GM12878 (cell line): ENCODE measurements around the gene LMAN1L. TPM values are rescaled to one million over a fixed set of nuclear protein-coding genes. Genes with fewer than 3 reads are reported as not detected.

Experiments
- ATAC-seq: fragments of 200-7000 bp; cut with Tn5 transposase; 3 replicates; pipeline ENCODE4 v1.9.1; 2020; ENCODE audit warnings: mild to moderate bottlenecking, moderate library complexity
- BruUV-seq: library from RNA; stranded (reverse); fragments of 400-500 nt; replicated peaks from 2 replicates; lab custom pipeline; 2021; lab: Mats Ljungman, UMichigan
- CTCF ChIA-PET: fragments of 300-600 bp; sonication (Branson Sonifier 250); formaldehyde crosslinking; extraction: SDS; loops from one replicate; lab custom pipeline; 2021; ENCODE audit warnings: inconsistent platforms; lab: Yijun Ruan, JAX
- POLR2A ChIA-PET: fragments of 350-600 bp; formaldehyde crosslinking; extraction: SDS; loops from one replicate; lab custom pipeline; 2021; ENCODE audit warnings: inconsistent platforms; lab: Charles Lee
- RAD21 ChIA-PET: fragments of 300-600 bp; sonication (Branson Sonifier 250); formaldehyde crosslinking; loops from one replicate; lab custom pipeline; 2023; ENCODE audit warnings: antibody characterized with exemption; ENCODE audit not compliant: unreplicated experiment; lab: Charles Lee
- SMC1A ChIA-PET: fragments of 300-600 bp; sonication (Branson Sonifier 250); formaldehyde crosslinking; loops from one replicate; lab custom pipeline; 2023; ENCODE audit not compliant: unreplicated experiment, uncharacterized antibody; lab: Charles Lee
- DNase-seq: peaks from one replicate; pipeline ENCODE4 v3.0.0-alpha.2; 2011; ENCODE audit warnings: low read depth, low spot score
- FAIRE-seq: peaks from 3 replicates; lab custom pipeline; 2011; peaks lifted over from hg19 to GRCh38; lab: Jason Lieb, UNC
- H2AFZ ChIP-seq: 2 replicates; pipeline ENCODE4 v1.6.0; 2011; ENCODE audit warnings: low read depth, low read length, control low read depth; ENCODE audit not compliant: control insufficient read depth
- H3K27ac ChIP-seq: 2 replicates; pipeline ENCODE4 v1.5.1; 2011; ENCODE audit warnings: control low read depth; ENCODE audit not compliant: control insufficient read depth, insufficient read depth
- H3K27me3 ChIP-seq, 2 experiments: replicated peaks in 1 of 2; 2 replicates each; pipeline versions ENCODE4 v1.6.0 to v1.6.1; 2011; ENCODE audit warnings: low read length in 1 of 2; ENCODE audit not compliant: control insufficient read depth in 2 of 2, insufficient read depth in 2 of 2
- H3K36me3 ChIP-seq, 2 experiments: 2 replicates each; pipeline ENCODE4 v1.5.1; 2011; ENCODE audit warnings: low read length in 1 of 2; ENCODE audit not compliant: control insufficient read depth in 2 of 2, insufficient read depth in 2 of 2
- H3K4me1 ChIP-seq: 2 replicates; pipeline ENCODE4 v1.6.1; 2011; ENCODE audit warnings: mild to moderate bottlenecking, low read length, moderate library complexity, mixed read lengths; ENCODE audit not compliant: control insufficient read depth, insufficient read depth
- H3K4me2 ChIP-seq: 2 replicates; pipeline ENCODE4 v1.6.0; 2011; ENCODE audit warnings: control low read depth; ENCODE audit not compliant: control insufficient read depth, insufficient read depth
- H3K4me3 ChIP-seq: fragments of 200-600 bp; sonication (generic); 2 replicates; pipeline ENCODE4 v1.5.1; 2016
- H3K79me2 ChIP-seq: 2 replicates; pipeline ENCODE4 v1.6.0; 2011; ENCODE audit warnings: low read length; ENCODE audit not compliant: control insufficient read depth, insufficient read depth
- H3K9ac ChIP-seq: 2 replicates; pipeline ENCODE4 v1.8.0; 2011; ENCODE audit warnings: low read length, control low read depth, mixed read lengths; ENCODE audit not compliant: control insufficient read depth, insufficient read depth
- H3K9me3 ChIP-seq: replicated peaks from 3 replicates; pipeline ENCODE4 v1.5.1; 2011; ENCODE audit warnings: mild to moderate bottlenecking, low read length; ENCODE audit not compliant: control insufficient read depth, insufficient read depth
- H4K20me1 ChIP-seq: 2 replicates; pipeline ENCODE4 v1.6.0; 2011; ENCODE audit not compliant: control insufficient read depth, insufficient read depth
- ETV6 ChIP-seq, 2 experiments: fragments of 450-650 bp in 1 of 2; IDR thresholded peaks in 1 of 2; conservative IDR thresholded peaks in 1 of 2; 2 replicates each; pipeline ENCODE4 v1.6.1; 2014; ENCODE audit warnings: antibody characterized with exemption in 1 of 2, borderline replicate concordance in 1 of 2, low read depth in 1 of 2, mild to moderate bottlenecking in 1 of 2, moderate library complexity in 1 of 2
- FOXK2 ChIP-seq: fragments of 450-650 bp; IDR thresholded peaks from 2 replicates; pipeline ENCODE4 v1.6.1; 2017; ENCODE audit warnings: mild to moderate bottlenecking, moderate library complexity
- HDGF ChIP-seq: fragments of 450-650 bp; IDR thresholded peaks from 2 replicates; pipeline ENCODE4 v1.6.1; 2016; ENCODE audit warnings: antibody characterized with exemption
- SKIL ChIP-seq: fragments of 450-650 bp; IDR thresholded peaks from 2 replicates; pipeline ENCODE4 v1.6.1; 2017; ENCODE audit warnings: mild to moderate bottlenecking, low read depth, inconsistent platforms; ENCODE audit not compliant: poor library complexity, severe bottlenecking
- SREBF2 ChIP-seq: IDR thresholded peaks from 2 replicates; pipeline ENCODE4 v1.6.1; 2012; ENCODE audit warnings: mild to moderate bottlenecking, low read length
- WGBS: methylation state at CpG from one replicate; pipeline ENCODE4 v1.1.6; 2016; ENCODE audit warnings: low lambda C conversion rate; ENCODE audit not compliant: insufficient replicate concordance, insufficient coverage; ENCODE audit errors: missing lambda C conversion rate; 5-methylcytosine and 5-hydroxymethylcytosine counted together
- in situ Hi-C: fragments of 300-500 bp; cut with MboI; formaldehyde crosslinking; loops from 9 replicates; pipeline ENCODE4 v1.14.3; 2018; ENCODE audit warnings: mixed read lengths
- intact Hi-C: fragments of 100-400 bp; cut with micrococcal nuclease; formaldehyde crosslinking; loops from one replicate; pipeline ENCODE4 v1.14.2; 2022; ENCODE audit not compliant: unreplicated experiment
- microRNA-seq: library from miRNA; unstranded; fragments of <30 nt; microRNA quantifications from one replicate; pipeline ENCODE4, GENCODE V29; 2018
- polyA plus RNA-seq, 11 experiments: library from polyadenylated mRNA; depleted of rRNA in 4 of 11; unstranded in 6 of 11; stranded (reverse) in 5 of 11; fragments of >200 nt; fragmentation: Nextera tagmentation in 4 of 11; fragmentation: Illumina TruSeq in 1 of 11; extraction: Ambion mirVana in 4 of 11; extraction: Trizol in 1 of 11; gene quantifications; 1 replicate in 1 of 11; 2 replicates in 10 of 11; pipeline versions ENCODE4 v1.2.1 to v1.2.3, GENCODE V29; 2011 to 2016; ENCODE audit warnings: inconsistent platforms in 2 of 11, missing spikeins in 2 of 11, low read depth in 1 of 11
- small RNA-seq: library from RNA; depleted of rRNA; stranded (forward); fragments of <200 nt; gene quantifications from one replicate; pipeline ENCODE3, GENCODE V24; 2014
- total RNA-seq, 4 experiments: library from RNA; depleted of rRNA in 3 of 4; stranded (reverse); fragments of >200 nt in 3 of 4; fragmentation: Illumina TruSeq in 1 of 4; extraction: Trizol in 1 of 4; gene quantifications; 2 replicates each; pipeline versions ENCODE4 v1.2.1 to v1.2.3, GENCODE V29; 2013 to 2021
- TF ChIP-seq, protein P1 (sequence below): IDR thresholded peaks from 2 replicates; pipeline ENCODE4 v1.6.1; 2011; ENCODE audit warnings: borderline replicate concordance, low read depth, mild to moderate bottlenecking, moderate library complexity, mixed read lengths, low read length; ENCODE audit not compliant: insufficient read depth; ENCODE audit errors: extremely low read length

The LMAN1L gene
- total and polyA plus RNA-seq, 10 of the 15 experiments (the other 5 are each of a cell fraction or from before 2014, with no cell fraction given) = not detected

DNA sequence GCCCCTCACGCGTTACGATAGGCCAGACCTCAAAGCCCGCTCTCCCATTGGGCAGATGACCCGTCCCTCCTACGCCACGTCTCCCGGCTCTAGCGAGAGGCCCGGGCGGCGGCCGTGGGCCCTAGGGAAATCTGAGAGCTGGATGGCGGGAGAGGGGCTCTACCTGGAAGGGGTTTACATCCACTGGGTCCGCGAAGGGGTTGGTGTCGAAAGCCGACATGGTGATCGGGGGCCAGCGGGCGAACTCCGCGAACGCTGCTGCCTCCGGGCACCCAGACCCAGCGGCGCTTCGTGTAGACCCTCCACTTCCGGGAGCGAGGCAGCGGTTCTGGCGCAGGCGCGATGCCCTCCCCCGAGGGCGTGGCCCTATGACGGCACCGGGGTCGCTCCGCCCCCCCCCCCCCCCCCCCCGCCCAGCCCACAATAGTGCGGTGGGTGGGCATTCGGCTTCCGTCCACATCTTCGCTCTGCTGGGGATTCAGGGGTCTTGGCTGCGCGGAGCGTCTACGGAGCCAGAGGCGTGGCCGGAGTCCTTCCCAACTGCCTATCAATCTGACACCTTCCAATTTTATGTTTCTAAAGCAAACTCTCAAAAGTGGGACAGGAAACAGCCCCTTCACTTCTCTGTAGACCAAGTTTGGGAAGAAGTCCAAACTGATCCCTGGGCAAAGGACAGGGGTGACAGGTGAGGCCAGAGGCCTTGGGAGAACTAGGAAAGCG is 60.6 kb downstream of the LMAN1L start, which contains the start of gene SCAMP2 (continued):
- no peak for TF ChIP-seq SREBF2
- TF ChIP-seq ETV6 (conservative IDR thresholded peaks at IDR 0.05 in 1 of 2, IDR thresholded peaks at IDR 0.05 in 1 of 2; ENCODE audit: borderline replicate concordance in 1 of 2, low read depth in 1 of 2) = no peak
- TF ChIP-seq FOXK2 = no peak
- peak; percentile 55; the same call in 1 of the 2 replicates for TF ChIP-seq HDGF
- TF ChIP-seq, protein P1, sequence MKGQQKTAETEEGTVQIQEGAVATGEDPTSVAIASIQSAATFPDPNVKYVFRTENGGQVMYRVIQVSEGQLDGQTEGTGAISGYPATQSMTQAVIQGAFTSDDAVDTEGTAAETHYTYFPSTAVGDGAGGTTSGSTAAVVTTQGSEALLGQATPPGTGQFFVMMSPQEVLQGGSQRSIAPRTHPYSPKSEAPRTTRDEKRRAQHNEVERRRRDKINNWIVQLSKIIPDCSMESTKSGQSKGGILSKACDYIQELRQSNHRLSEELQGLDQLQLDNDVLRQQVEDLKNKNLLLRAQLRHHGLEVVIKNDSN = no peak

DNA sequence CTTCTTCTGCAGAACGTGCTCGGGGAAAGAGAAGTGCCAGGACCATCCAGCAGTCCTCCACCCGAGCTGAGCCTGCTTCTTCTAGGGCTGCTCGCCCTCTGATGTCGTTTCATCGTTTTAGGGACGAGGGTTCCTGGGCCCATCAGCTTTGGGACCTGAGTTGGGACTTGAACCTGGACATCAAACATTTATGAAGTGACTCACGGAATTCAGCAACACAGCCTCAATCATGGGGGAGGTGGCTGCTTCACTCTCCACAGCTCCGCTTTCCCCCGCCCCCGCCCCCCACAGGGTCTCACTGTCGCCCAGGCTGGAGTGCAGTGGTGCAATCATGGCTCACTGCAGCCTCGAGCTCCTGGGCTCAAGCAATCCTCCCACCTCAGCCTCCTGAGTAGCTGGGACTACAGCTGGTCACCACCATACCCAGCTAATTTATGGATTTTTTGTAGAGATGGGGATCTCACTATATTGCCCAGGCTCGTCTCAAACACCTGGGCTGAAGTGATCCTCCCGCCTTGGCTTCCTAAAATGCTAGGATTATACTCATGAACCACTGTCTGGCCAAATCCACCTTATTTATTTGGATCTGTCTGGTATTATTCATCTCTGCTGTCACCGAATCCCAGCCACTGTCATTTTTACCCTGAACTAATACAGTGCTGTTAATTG is 61.3 kb downstream of the LMAN1L start:
- no peak for FAIRE-seq

More for the DNA sequence above, 61.3 kb downstream of the LMAN1L start:
- H3K27me3 ChIP-seq = no peaks in the 10 kb centered on the region
- 9% methylated on average over 16 of the region's 16 CpGs for WGBS
- ATAC-seq = no peak
- TF ChIP-seq SKIL = no peak
- BruUV-seq = TSS peak; percentile 74
- no peaks in the 10 kb centered on the region for H3K36me3 ChIP-seq
- no peaks in the 10 kb centered on the region for H4K20me1 ChIP-seq
- peaks cover 38% of the 10 kb centered on the region for H3K79me2 ChIP-seq
- peak overlapping the region; percentile 93 for H3K4me3 ChIP-seq
- peak overlapping the region; percentile 68; the same call in 1 of the 2 replicates for H3K9ac ChIP-seq
- H3K4me1 ChIP-seq = peaks cover 23% of the 10 kb centered on the region
- H3K4me2 ChIP-seq = peak overlapping the region; percentile 100
- ChIA-PET POLR2A (interaction anchor here (0.5 to 2.4 kb wide), 10 partner anchors 10 to 257 kb away, joined by 3 to 7 read pairs (median 5); partner anchors contain the start of gene FAM219B), RAD21 (interaction anchor here (0.6 to 2.5 kb wide), 5 partner anchors 10 to 149 kb away, joined by 3 to 13 read pairs (median 3); partner anchors contain the start of genes CSK and PPCDC), CTCF (interaction anchor here (0.9 to 11.2 kb wide), 3 partner anchors 10 to 87 kb away, joined by 3 to 129 read pairs (median 11); no protein-coding TSS in a partner anchor), SMC1A (interaction anchor here (0.7 to 2.7 kb wide), 6 partner anchors 9 to 367 kb away, joined by 3 to 15 read pairs (median 3); partner anchors contain the start of gene FAM219B)
- H2AFZ ChIP-seq = peak overlapping the region; percentile 91
- H3K27ac ChIP-seq = peak overlapping the region; percentile 94
- in situ Hi-C loops = no loop called here
- DNase-seq = no peak
- intact Hi-C loops = no loop called here
- no peaks in the 10 kb centered on the region for H3K9me3 ChIP-seq

Small RNA genes lying within 50 kb of the gene (microRNA-seq; reads per million reads assigned to microRNA genes)
- 3.6 reads per million, percentile 21 among the genes with 10 or more reads in this experiment for gene MIR4513
- 2.4 reads per million, percentile 9 among the genes with 10 or more reads in this experiment for gene MIR6882

Small RNA genes lying within 50 kb of the gene (small RNA-seq; reads per million reads assigned to genes)
- gene CPLX3 (not detected), gene MIR4513 (1.5 reads per million, percentile 50 among the genes with 10 or more reads in this experiment), gene MIR6882 (0.74 reads per million, percentile 21 among the genes with 10 or more reads in this experiment)

Other genes with a start within 250 kb of the LMAN1L start
Only the 7 nearest of the 14 such genes appear.
- gene CYP1A1, start 87.3 kb upstream of the LMAN1L start, total RNA-seq (2014; rRNA removed) = 0.28 TPM in 1 of 2 replicates, not detected in the other
- gene CYP1A1, start 87.3 kb upstream of the LMAN1L start, total RNA-seq (2014; rRNA removed; fragmentation: Illumina TruSeq; extraction: Trizol) = 0.09 TPM in 1 of 2 replicates, not detected in the other
- not detected in 2 replicates for gene CYP1A1, start 87.3 kb upstream of the LMAN1L start, total RNA-seq (2021)
- 0.05 and 0.29 TPM in 2 replicates for gene CYP1A1, start 87.3 kb upstream of the LMAN1L start, polyA plus RNA-seq (2011; rRNA removed)
- 0.04 TPM in 1 of 2 replicates, not detected in the other for gene CYP1A1, start 87.3 kb upstream of the LMAN1L start, polyA plus RNA-seq (2014; fragmentation: Illumina TruSeq; extraction: Trizol)
- gene CYP1A1, start 87.3 kb upstream of the LMAN1L start, polyA plus RNA-seq (2014; fragmentation: Nextera tagmentation; extraction: Ambion mirVana) = not detected
- gene CYP1A1, start 87.3 kb upstream of the LMAN1L start, polyA plus RNA-seq (2014; rRNA removed) = 0.04 and 0.22 TPM in 2 replicates
- gene CYP1A1, start 87.3 kb upstream of the LMAN1L start, polyA plus RNA-seq (2016; fragmentation: Nextera tagmentation; extraction: Ambion mirVana) = under 1 TPM in 1 of 2 experiments, not detected in 1; 0.71 TPM
- gene CYP1A2, start 64.0 kb upstream of the LMAN1L start, total RNA-seq (2014; rRNA removed) = not detected in 2 replicates
- not detected in 2 replicates for gene CYP1A2, start 64.0 kb upstream of the LMAN1L start, total RNA-seq (2014; rRNA removed; fragmentation: Illumina TruSeq; extraction: Trizol)
- gene CYP1A2, start 64.0 kb upstream of the LMAN1L start, total RNA-seq (2021) = not detected in 2 replicates
- 0.03 TPM in 1 of 2 replicates, not detected in the other for gene CYP1A2, start 64.0 kb upstream of the LMAN1L start, polyA plus RNA-seq (2011; rRNA removed)
- not detected in 2 replicates for gene CYP1A2, start 64.0 kb upstream of the LMAN1L start, polyA plus RNA-seq (2014; fragmentation: Illumina TruSeq; extraction: Trizol)
- gene CYP1A2, start 64.0 kb upstream of the LMAN1L start, polyA plus RNA-seq (2014; fragmentation: Nextera tagmentation; extraction: Ambion mirVana) = not detected
- not detected in 2 replicates for gene CYP1A2, start 64.0 kb upstream of the LMAN1L start, polyA plus RNA-seq (2014; rRNA removed)
- under 1 TPM; 0.05 to 0.09 TPM for gene CYP1A2, start 64.0 kb upstream of the LMAN1L start, polyA plus RNA-seq (2016; fragmentation: Nextera tagmentation; extraction: Ambion mirVana)
- 70.9 and 77.3 TPM in 2 replicates for gene CSK, start 30.8 kb upstream of the LMAN1L start, total RNA-seq (2014; rRNA removed)
- 68.1 and 70.9 TPM in 2 replicates for gene CSK, start 30.8 kb upstream of the LMAN1L start, total RNA-seq (2014; rRNA removed; fragmentation: Illumina TruSeq; extraction: Trizol)
- 313 and 327 TPM in 2 replicates for gene CSK, start 30.8 kb upstream of the LMAN1L start, total RNA-seq (2021)
- gene CSK, start 30.8 kb upstream of the LMAN1L start, polyA plus RNA-seq (2011; rRNA removed) = 54.2 and 107 TPM in 2 replicates
- gene CSK, start 30.8 kb upstream of the LMAN1L start, polyA plus RNA-seq (2014; fragmentation: Illumina TruSeq; extraction: Trizol) = 39.6 and 132 TPM in 2 replicates
- 10 to 100 TPM in 1 of 2 experiments, 1 to 10 TPM in 1; 3.4 to 11.5 TPM for gene CSK, start 30.8 kb upstream of the LMAN1L start, polyA plus RNA-seq (2014; fragmentation: Nextera tagmentation; extraction: Ambion mirVana)
- gene CSK, start 30.8 kb upstream of the LMAN1L start, polyA plus RNA-seq (2014; rRNA removed) = 134 and 172 TPM in 2 replicates
- 10 to 100 TPM; 53.4 to 74.3 TPM for gene CSK, start 30.8 kb upstream of the LMAN1L start, polyA plus RNA-seq (2016; fragmentation: Nextera tagmentation; extraction: Ambion mirVana)
- gene CPLX3, start 13.8 kb downstream of the LMAN1L start, total RNA-seq (2014; rRNA removed) = 0.11 TPM in 1 of 2 replicates, not detected in the other
- not detected in 2 replicates for gene CPLX3, start 13.8 kb downstream of the LMAN1L start, total RNA-seq (2014; rRNA removed; fragmentation: Illumina TruSeq; extraction: Trizol)
- not detected in 2 replicates for gene CPLX3, start 13.8 kb downstream of the LMAN1L start, total RNA-seq (2021)
- not detected in 2 replicates for gene CPLX3, start 13.8 kb downstream of the LMAN1L start, polyA plus RNA-seq (2011; rRNA removed)
- gene CPLX3, start 13.8 kb downstream of the LMAN1L start, polyA plus RNA-seq (2014; fragmentation: Illumina TruSeq; extraction: Trizol) = not detected in 2 replicates
- under 1 TPM in 1 of 2 experiments, not detected in 1; 0.02 TPM for gene CPLX3, start 13.8 kb downstream of the LMAN1L start, polyA plus RNA-seq (2014; fragmentation: Nextera tagmentation; extraction: Ambion mirVana)
- 0.04 TPM in 1 of 2 replicates, not detected in the other for gene CPLX3, start 13.8 kb downstream of the LMAN1L start, polyA plus RNA-seq (2014; rRNA removed)
- not detected for gene CPLX3, start 13.8 kb downstream of the LMAN1L start, polyA plus RNA-seq (2016; fragmentation: Nextera tagmentation; extraction: Ambion mirVana)
- gene ULK3, start 30.3 kb downstream of the LMAN1L start, total RNA-seq (2014; rRNA removed) = 28.2 and 29.4 TPM in 2 replicates
- gene ULK3, start 30.3 kb downstream of the LMAN1L start, total RNA-seq (2014; rRNA removed; fragmentation: Illumina TruSeq; extraction: Trizol) = 12.3 and 14.1 TPM in 2 replicates
- 27.8 and 31.9 TPM in 2 replicates for gene ULK3, start 30.3 kb downstream of the LMAN1L start, total RNA-seq (2021)
- gene ULK3, start 30.3 kb downstream of the LMAN1L start, polyA plus RNA-seq (2011; rRNA removed) = 29.7 and 38.8 TPM in 2 replicates
- gene ULK3, start 30.3 kb downstream of the LMAN1L start, polyA plus RNA-seq (2014; fragmentation: Illumina TruSeq; extraction: Trizol) = 19.9 and 25.4 TPM in 2 replicates
- 1 to 10 TPM in 1 of 2 experiments, under 1 TPM in 1; 0.64 to 1.4 TPM for gene ULK3, start 30.3 kb downstream of the LMAN1L start, polyA plus RNA-seq (2014; fragmentation: Nextera tagmentation; extraction: Ambion mirVana)
- 35.3 and 38.9 TPM in 2 replicates for gene ULK3, start 30.3 kb downstream of the LMAN1L start, polyA plus RNA-seq (2014; rRNA removed)
- 10 to 100 TPM; 26.2 to 28.1 TPM for gene ULK3, start 30.3 kb downstream of the LMAN1L start, polyA plus RNA-seq (2016; fragmentation: Nextera tagmentation; extraction: Ambion mirVana)
- gene SCAMP2, start 60.5 kb downstream of the LMAN1L start, total RNA-seq (2014; rRNA removed) = 51.2 and 54.8 TPM in 2 replicates
- 33.4 and 34.2 TPM in 2 replicates for gene SCAMP2, start 60.5 kb downstream of the LMAN1L start, total RNA-seq (2014; rRNA removed; fragmentation: Illumina TruSeq; extraction: Trizol)
- gene SCAMP2, start 60.5 kb downstream of the LMAN1L start, total RNA-seq (2021) = 98.5 and 101 TPM in 2 replicates
- gene SCAMP2, start 60.5 kb downstream of the LMAN1L start, polyA plus RNA-seq (2011; rRNA removed) = 30.8 and 117 TPM in 2 replicates
- 112 and 114 TPM in 2 replicates for gene SCAMP2, start 60.5 kb downstream of the LMAN1L start, polyA plus RNA-seq (2014; fragmentation: Illumina TruSeq; extraction: Trizol)
- 10 to 100 TPM; 10.9 to 22.5 TPM for gene SCAMP2, start 60.5 kb downstream of the LMAN1L start, polyA plus RNA-seq (2014; fragmentation: Nextera tagmentation; extraction: Ambion mirVana)
- 98.4 and 118 TPM in 2 replicates for gene SCAMP2, start 60.5 kb downstream of the LMAN1L start, polyA plus RNA-seq (2014; rRNA removed)
- 100 to 1,000 TPM; 156 to 158 TPM for gene SCAMP2, start 60.5 kb downstream of the LMAN1L start, polyA plus RNA-seq (2016; fragmentation: Nextera tagmentation; extraction: Ambion mirVana)
- 48.9 and 52.6 TPM in 2 replicates for gene MPI, start 77.2 kb downstream of the LMAN1L start, total RNA-seq (2014; rRNA removed)
- 35.2 and 36.2 TPM in 2 replicates for gene MPI, start 77.2 kb downstream of the LMAN1L start, total RNA-seq (2014; rRNA removed; fragmentation: Illumina TruSeq; extraction: Trizol)
- gene MPI, start 77.2 kb downstream of the LMAN1L start, total RNA-seq (2021) = 41.6 and 44.6 TPM in 2 replicates
- gene MPI, start 77.2 kb downstream of the LMAN1L start, polyA plus RNA-seq (2011; rRNA removed) = 33.5 and 68.6 TPM in 2 replicates
- gene MPI, start 77.2 kb downstream of the LMAN1L start, polyA plus RNA-seq (2014; fragmentation: Illumina TruSeq; extraction: Trizol) = 51.8 and 93.9 TPM in 2 replicates
- 10 to 100 TPM; 38.3 to 43.6 TPM for gene MPI, start 77.2 kb downstream of the LMAN1L start, polyA plus RNA-seq (2014; fragmentation: Nextera tagmentation; extraction: Ambion mirVana)
- 48.6 and 49.8 TPM in 2 replicates for gene MPI, start 77.2 kb downstream of the LMAN1L start, polyA plus RNA-seq (2014; rRNA removed)
- gene MPI, start 77.2 kb downstream of the LMAN1L start, polyA plus RNA-seq (2016; fragmentation: Nextera tagmentation; extraction: Ambion mirVana) = 10 to 100 TPM; 35.6 to 43.1 TPM